GM12878 (cell line): ENCODE results near the gene AURKA. TPM values are rescaled to one million over a fixed set of nuclear protein-coding genes. Genes with fewer than 3 reads are reported as not detected.

Experiments
- BACH1 ChIP-seq: fragments of 450-650 bp; IDR thresholded peaks from 2 replicates; pipeline ENCODE4 v1.6.1; 2017; ENCODE audit warnings: mild to moderate bottlenecking, borderline replicate concordance
- CBX5 ChIP-seq: sonication (generic); IDR thresholded peaks from 2 replicates; pipeline ENCODE4 v1.6.1; 2016; ENCODE audit warnings: low read depth, moderate library complexity, mild to moderate bottlenecking, inconsistent platforms
- EED ChIP-seq: sonication (generic); IDR thresholded peaks from 2 replicates; pipeline ENCODE4 v1.6.1; 2016; ENCODE audit warnings: antibody characterized with exemption, low read depth
- ESRRA ChIP-seq: IDR thresholded peaks from 2 replicates; pipeline ENCODE4 v1.6.1; 2012; ENCODE audit warnings: mild to moderate bottlenecking, low read length, improper control_type of control experiment
- HCFC1 ChIP-seq: fragments of 150-350 bp; IDR thresholded peaks from 2 replicates; pipeline ENCODE4 v1.6.1; 2014; ENCODE audit warnings: low read length
- HDAC2 ChIP-seq: fragments of 200-600 bp; sonication (generic); IDR thresholded peaks from 2 replicates; pipeline ENCODE4 v1.6.1; 2017
- KDM1A ChIP-seq: fragments of 200-600 bp; sonication (generic); IDR thresholded peaks from 2 replicates; pipeline ENCODE4 v1.6.1; 2016; ENCODE audit warnings: borderline replicate concordance
- MEF2B ChIP-seq: fragments of 450-650 bp; IDR thresholded peaks from 2 replicates; pipeline ENCODE4 v1.6.1; 2018; ENCODE audit warnings: mild to moderate bottlenecking, moderate library complexity; ENCODE audit not compliant: partially characterized antibody, poor library complexity, severe bottlenecking
- MTA3 ChIP-seq: IDR thresholded peaks from 2 replicates; pipeline ENCODE4 v1.6.1; 2012; ENCODE audit warnings: low read length, inconsistent platforms, borderline replicate concordance
- NBN ChIP-seq: fragments of 450-650 bp; IDR thresholded peaks from 2 replicates; pipeline ENCODE4 v1.6.1; 2016
- NFXL1 ChIP-seq: fragments of 450-650 bp; IDR thresholded peaks from 2 replicates; pipeline ENCODE4 v1.6.1; 2017; ENCODE audit warnings: antibody characterized with exemption, mild to moderate bottlenecking, borderline replicate concordance
- NFYB ChIP-seq: IDR thresholded peaks from 2 replicates; pipeline ENCODE4 v1.6.1; 2011; ENCODE audit warnings: low read depth, mild to moderate bottlenecking, low read length, improper control_type of control experiment, moderate library complexity; ENCODE audit not compliant: insufficient read depth
- PAX5 ChIP-seq: IDR thresholded peaks from 2 replicates; pipeline ENCODE4 v1.6.1; 2011; ENCODE audit warnings: low read depth, low read length, borderline replicate concordance
- PML ChIP-seq: IDR thresholded peaks from 2 replicates; pipeline ENCODE4 v1.6.1; 2012; ENCODE audit warnings: low read length, inconsistent platforms
- POU2F2 ChIP-seq: IDR thresholded peaks from 3 replicates; pipeline ENCODE4 v1.6.1; 2011; ENCODE audit warnings: low read depth, mild to moderate bottlenecking, low read length, borderline replicate concordance
- SP1 ChIP-seq: IDR thresholded peaks from one replicate; pipeline ENCODE4 v1.6.1; 2011; ENCODE audit warnings: low read depth, low read length
- SRF ChIP-seq, 2 experiments: IDR thresholded peaks; 2 replicates each; pipeline ENCODE4 v1.6.1; 2011; ENCODE audit warnings: low read depth in 2 of 2, low read length in 2 of 2, mild to moderate bottlenecking in 1 of 2, moderate library complexity in 1 of 2
- TARDBP ChIP-seq: IDR thresholded peaks from 2 replicates; pipeline ENCODE4 v1.6.1; 2016; ENCODE audit warnings: borderline replicate concordance
- ZNF207 ChIP-seq: fragments of 450-650 bp; IDR thresholded peaks from 2 replicates; pipeline ENCODE4 v1.6.1; 2014; ENCODE audit warnings: antibody characterized with exemption, mild to moderate bottlenecking, borderline replicate concordance
- ZSCAN29 ChIP-seq: fragments of 450-650 bp; IDR thresholded peaks from 2 replicates; pipeline ENCODE4 v1.6.1; 2017; ENCODE audit warnings: mild to moderate bottlenecking, moderate library complexity
- polyA plus RNA-seq, 11 experiments: library from polyadenylated mRNA; depleted of rRNA in 4 of 11; unstranded in 6 of 11; stranded (reverse) in 5 of 11; fragments of >200 nt; fragmentation: Nextera tagmentation in 4 of 11; fragmentation: Illumina TruSeq in 1 of 11; extraction: Ambion mirVana in 4 of 11; extraction: Trizol in 1 of 11; gene quantifications; 1 replicate in 1 of 11; 2 replicates in 10 of 11; pipeline versions ENCODE4 v1.2.1 to v1.2.3, GENCODE V29; 2011 to 2016; ENCODE audit warnings: inconsistent platforms in 2 of 11, missing spikeins in 2 of 11, low read depth in 1 of 11
- total RNA-seq, 4 experiments: library from RNA; depleted of rRNA in 3 of 4; stranded (reverse); fragments of >200 nt in 3 of 4; fragmentation: Illumina TruSeq in 1 of 4; extraction: Trizol in 1 of 4; gene quantifications; 2 replicates each; pipeline versions ENCODE4 v1.2.1 to v1.2.3, GENCODE V29; 2013 to 2021
- TF ChIP-seq, protein P1 (sequence below): fragments of 450-650 bp; IDR thresholded peaks from 2 replicates; pipeline ENCODE4 v1.6.1; 2018; ENCODE audit warnings: mild to moderate bottlenecking, low read depth, moderate library complexity; ENCODE audit not compliant: partially characterized antibody
- TF ChIP-seq, protein P2 (sequence below): IDR thresholded peaks from 2 replicates; pipeline ENCODE4 v1.6.1; 2012; ENCODE audit warnings: mild to moderate bottlenecking, low read depth, low read length
- TF ChIP-seq, protein P3 (sequence below): IDR thresholded peaks from 2 replicates; pipeline ENCODE4 v1.6.1; 2011; ENCODE audit warnings: low read depth, mild to moderate bottlenecking, low read length, moderate library complexity, borderline replicate concordance; ENCODE audit errors: extremely low read depth

The AURKA gene
- total and polyA plus RNA-seq, 10 of the 15 experiments (the other 5 are each of a cell fraction or from before 2014, with no cell fraction given): 57.3 to 122 (median 73.4) TPM

GRCh38 chr20:56392132-56392880 is at the start of gene AURKA, which contains the start of gene CSTF1 (continued):
- TF ChIP-seq, protein P1, sequence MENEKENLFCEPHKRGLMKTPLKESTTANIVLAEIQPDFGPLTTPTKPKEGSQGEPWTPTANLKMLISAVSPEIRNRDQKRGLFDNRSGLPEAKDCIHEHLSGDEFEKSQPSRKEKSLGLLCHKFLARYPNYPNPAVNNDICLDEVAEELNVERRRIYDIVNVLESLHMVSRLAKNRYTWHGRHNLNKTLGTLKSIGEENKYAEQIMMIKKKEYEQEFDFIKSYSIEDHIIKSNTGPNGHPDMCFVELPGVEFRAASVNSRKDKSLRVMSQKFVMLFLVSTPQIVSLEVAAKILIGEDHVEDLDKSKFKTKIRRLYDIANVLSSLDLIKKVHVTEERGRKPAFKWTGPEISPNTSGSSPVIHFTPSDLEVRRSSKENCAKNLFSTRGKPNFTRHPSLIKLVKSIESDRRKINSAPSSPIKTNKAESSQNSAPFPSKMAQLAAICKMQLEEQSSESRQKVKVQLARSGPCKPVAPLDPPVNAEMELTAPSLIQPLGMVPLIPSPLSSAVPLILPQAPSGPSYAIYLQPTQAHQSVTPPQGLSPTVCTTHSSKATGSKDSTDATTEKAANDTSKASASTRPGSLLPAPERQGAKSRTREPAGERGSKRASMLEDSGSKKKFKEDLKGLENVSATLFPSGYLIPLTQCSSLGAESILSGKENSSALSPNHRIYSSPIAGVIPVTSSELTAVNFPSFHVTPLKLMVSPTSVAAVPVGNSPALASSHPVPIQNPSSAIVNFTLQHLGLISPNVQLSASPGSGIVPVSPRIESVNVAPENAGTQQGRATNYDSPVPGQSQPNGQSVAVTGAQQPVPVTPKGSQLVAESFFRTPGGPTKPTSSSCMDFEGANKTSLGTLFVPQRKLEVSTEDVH: no peak
- TF ChIP-seq POU2F2: peak; percentile 77; the same call in 2 of the 3 replicates
- peak; percentile 91 for TF ChIP-seq HCFC1
- peak; percentile 74 for TF ChIP-seq EED
- peak; percentile 92 for TF ChIP-seq TARDBP
- TF ChIP-seq SRF (IDR thresholded peaks at IDR 0.05; ENCODE audit: low read depth in 2 of 2, low read length in 2 of 2): peak; percentile 92 to 99
- TF ChIP-seq CBX5: no peak
- TF ChIP-seq HDAC2: 0 out of 2 replicates have a peak, but pooled peaks have one; percentile 89
- TF ChIP-seq, protein P2, sequence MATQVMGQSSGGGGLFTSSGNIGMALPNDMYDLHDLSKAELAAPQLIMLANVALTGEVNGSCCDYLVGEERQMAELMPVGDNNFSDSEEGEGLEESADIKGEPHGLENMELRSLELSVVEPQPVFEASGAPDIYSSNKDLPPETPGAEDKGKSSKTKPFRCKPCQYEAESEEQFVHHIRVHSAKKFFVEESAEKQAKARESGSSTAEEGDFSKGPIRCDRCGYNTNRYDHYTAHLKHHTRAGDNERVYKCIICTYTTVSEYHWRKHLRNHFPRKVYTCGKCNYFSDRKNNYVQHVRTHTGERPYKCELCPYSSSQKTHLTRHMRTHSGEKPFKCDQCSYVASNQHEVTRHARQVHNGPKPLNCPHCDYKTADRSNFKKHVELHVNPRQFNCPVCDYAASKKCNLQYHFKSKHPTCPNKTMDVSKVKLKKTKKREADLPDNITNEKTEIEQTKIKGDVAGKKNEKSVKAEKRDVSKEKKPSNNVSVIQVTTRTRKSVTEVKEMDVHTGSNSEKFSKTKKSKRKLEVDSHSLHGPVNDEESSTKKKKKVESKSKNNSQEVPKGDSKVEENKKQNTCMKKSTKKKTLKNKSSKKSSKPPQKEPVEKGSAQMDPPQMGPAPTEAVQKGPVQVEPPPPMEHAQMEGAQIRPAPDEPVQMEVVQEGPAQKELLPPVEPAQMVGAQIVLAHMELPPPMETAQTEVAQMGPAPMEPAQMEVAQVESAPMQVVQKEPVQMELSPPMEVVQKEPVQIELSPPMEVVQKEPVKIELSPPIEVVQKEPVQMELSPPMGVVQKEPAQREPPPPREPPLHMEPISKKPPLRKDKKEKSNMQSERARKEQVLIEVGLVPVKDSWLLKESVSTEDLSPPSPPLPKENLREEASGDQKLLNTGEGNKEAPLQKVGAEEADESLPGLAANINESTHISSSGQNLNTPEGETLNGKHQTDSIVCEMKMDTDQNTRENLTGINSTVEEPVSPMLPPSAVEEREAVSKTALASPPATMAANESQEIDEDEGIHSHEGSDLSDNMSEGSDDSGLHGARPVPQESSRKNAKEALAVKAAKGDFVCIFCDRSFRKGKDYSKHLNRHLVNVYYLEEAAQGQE: no peak
- peak; percentile 37 for TF ChIP-seq MEF2B
- no peak for TF ChIP-seq BACH1
- peak; percentile 95 for TF ChIP-seq NFYB
- no peak for TF ChIP-seq KDM1A
- no peak for TF ChIP-seq NFXL1
- TF ChIP-seq PAX5: no peak; the same call in 1 of the 2 replicates
- TF ChIP-seq ESRRA: peak; percentile 45; the same call in 1 of the 2 replicates
- TF ChIP-seq ZNF207: peak; percentile 74; the same call in 1 of the 2 replicates
- 0 out of 2 replicates have a peak, but pooled peaks have one; percentile 73 for TF ChIP-seq PML
- no peak for TF ChIP-seq MTA3
- TF ChIP-seq, protein P3, sequence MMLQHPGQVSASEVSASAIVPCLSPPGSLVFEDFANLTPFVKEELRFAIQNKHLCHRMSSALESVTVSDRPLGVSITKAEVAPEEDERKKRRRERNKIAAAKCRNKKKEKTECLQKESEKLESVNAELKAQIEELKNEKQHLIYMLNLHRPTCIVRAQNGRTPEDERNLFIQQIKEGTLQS: no peak
- peak; percentile 78 for TF ChIP-seq SP1
- TF ChIP-seq ZSCAN29: no peak
- peak; percentile 81; the same call in 1 of the 2 replicates for TF ChIP-seq NBN
